Stimulated activated CD8-positive, alpha-beta memory T cell treated with anti-CD3 and anti-CD28 coated beads, Interleukin-15, amount 100 ng/mL, for 4 hours (primary cell): ENCODE results near the gene STARD6.
"Not testable (repeated sequence)": the region's sequence is repeated elsewhere in the genome, so short reads cannot be mapped to it uniquely, and the experiment has no call there.

Source experiments
- DNase-seq, 2 donors: peaks; one replicate each; pipeline ENCODE4 v3.0.0-alpha.2; 2020; ENCODE audit warnings: low read depth in 2 of 2

Gene STARD6

GRCh38 chr18:54357660-54358494 lies at the start of gene STARD6, which contains the start of gene C18orf54:
Gene STARD6, minus strand, starts transcription at chr18:54357858. Its CDS starts 3,285 bp downstream, at chr18:54354573.
Gene C18orf54, plus strand, starts transcription at chr18:54357906. Its CDS starts 2,667 bp downstream, at chr18:54360573.
- DNase-seq: peak; percentile 78 to 82

GRCh38 chr18:54405290-54405689 lies 47.6 kb upstream of the STARD6 start:
- no peak for DNase-seq

- DNase-seq: no peak
Observed at GRCh38 chr18:54396760-54397159, 39.1 kb upstream of the STARD6 start.

- no peak for DNase-seq
Observed at GRCh38 chr18:54393648-54394294, 36.1 kb upstream of the STARD6 start.

- DNase-seq: no peak
Observed at GRCh38 chr18:54392543-54393023, 34.9 kb upstream of the STARD6 start.

- DNase-seq: no peak
Observed at GRCh38 chr18:54390838-54391237, 33.2 kb upstream of the STARD6 start.

- DNase-seq: no peak
Observed at GRCh38 chr18:54389143-54389505, 31.5 kb upstream of the STARD6 start.

GRCh38 chr18:54388203-54389142 lies 30.8 kb upstream of the STARD6 start:
- DNase-seq: no peak

- DNase-seq: no peak
Observed at GRCh38 chr18:54387631-54388030, 30.0 kb upstream of the STARD6 start.

- not testable (repeated sequence) for DNase-seq
Observed at GRCh38 chr18:54386800-54387495, 29.3 kb upstream of the STARD6 start.

GRCh38 chr18:54386043-54386442 lies 28.4 kb upstream of the STARD6 start:
- no peak for DNase-seq

- DNase-seq: no peak
Observed at GRCh38 chr18:54382733-54383252, 25.1 kb upstream of the STARD6 start.

- no peak for DNase-seq
Observed at GRCh38 chr18:54382076-54382475, 24.4 kb upstream of the STARD6 start.

GRCh38 chr18:54381640-54382039 lies 24.0 kb upstream of the STARD6 start:
- DNase-seq: no peak

GRCh38 chr18:54378057-54378456 lies 20.4 kb upstream of the STARD6 start:
- no peak for DNase-seq

GRCh38 chr18:54360406-54360805 lies 2.7 kb upstream of the STARD6 start:
- no peak for DNase-seq

GRCh38 chr18:54359233-54359632 lies 1.6 kb upstream of the STARD6 start:
- no peak for DNase-seq

GRCh38 chr18:54358495-54359040 lies 910 bp upstream of the STARD6 start:
- no peak for DNase-seq

GRCh38 chr18:54357082-54357659 lies 487 bp downstream of the STARD6 start:
- no peak for DNase-seq

GRCh38 chr18:54351186-54351585 lies 6.5 kb downstream of the STARD6 start:
- no peak for DNase-seq
